ENCODE measurements around the gene ZNF560.

DNA sequence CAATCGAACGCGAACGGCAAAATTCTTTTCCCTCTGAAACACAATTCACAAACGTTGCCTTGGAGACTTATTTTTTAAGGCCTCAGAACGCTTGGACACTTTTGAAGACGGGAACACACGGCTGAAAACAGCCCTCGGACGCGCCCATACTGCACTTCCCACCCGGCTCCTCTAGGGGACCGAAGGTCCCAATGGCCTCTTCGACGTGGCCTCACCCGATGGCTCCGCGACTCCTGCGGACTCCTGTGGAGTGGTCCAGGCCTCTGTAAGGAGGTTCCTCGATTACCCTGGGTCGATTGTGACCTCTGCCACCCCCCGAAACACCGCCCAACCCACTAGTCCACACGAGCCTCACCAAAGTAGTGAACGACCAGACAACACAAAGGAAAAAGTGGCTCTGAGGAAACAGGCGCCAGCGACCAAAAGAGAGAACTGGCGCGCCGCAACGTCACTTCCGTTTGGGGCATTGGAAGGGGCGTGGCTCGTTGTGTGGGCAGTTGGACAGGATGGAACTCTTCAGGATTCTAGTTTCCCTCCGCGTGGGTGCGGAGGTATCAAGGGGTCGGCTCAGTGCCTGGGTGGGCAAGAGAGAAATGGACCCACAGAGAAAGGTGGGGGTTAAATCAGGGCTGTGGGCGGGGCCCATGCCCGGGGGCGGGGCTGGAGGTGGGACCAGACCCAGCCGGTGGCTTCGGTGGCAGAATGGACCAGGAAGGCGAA is at the start of gene ZNF560:
- TF ChIP-seq, protein P1, sequence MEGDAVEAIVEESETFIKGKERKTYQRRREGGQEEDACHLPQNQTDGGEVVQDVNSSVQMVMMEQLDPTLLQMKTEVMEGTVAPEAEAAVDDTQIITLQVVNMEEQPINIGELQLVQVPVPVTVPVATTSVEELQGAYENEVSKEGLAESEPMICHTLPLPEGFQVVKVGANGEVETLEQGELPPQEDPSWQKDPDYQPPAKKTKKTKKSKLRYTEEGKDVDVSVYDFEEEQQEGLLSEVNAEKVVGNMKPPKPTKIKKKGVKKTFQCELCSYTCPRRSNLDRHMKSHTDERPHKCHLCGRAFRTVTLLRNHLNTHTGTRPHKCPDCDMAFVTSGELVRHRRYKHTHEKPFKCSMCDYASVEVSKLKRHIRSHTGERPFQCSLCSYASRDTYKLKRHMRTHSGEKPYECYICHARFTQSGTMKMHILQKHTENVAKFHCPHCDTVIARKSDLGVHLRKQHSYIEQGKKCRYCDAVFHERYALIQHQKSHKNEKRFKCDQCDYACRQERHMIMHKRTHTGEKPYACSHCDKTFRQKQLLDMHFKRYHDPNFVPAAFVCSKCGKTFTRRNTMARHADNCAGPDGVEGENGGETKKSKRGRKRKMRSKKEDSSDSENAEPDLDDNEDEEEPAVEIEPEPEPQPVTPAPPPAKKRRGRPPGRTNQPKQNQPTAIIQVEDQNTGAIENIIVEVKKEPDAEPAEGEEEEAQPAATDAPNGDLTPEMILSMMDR (IDR thresholded peaks at IDR 0.05), result no peak
- no peak for TF ChIP-seq POLR2AphosphoS5 (IDR thresholded peaks at IDR 0.05)
- TF ChIP-seq POLR2A (IDR thresholded peaks at IDR 0.05), result no peak
- no peak for TF ChIP-seq EP300 (IDR thresholded peaks at IDR 0.05)
